ENCODE measurements around the gene SCARF2. TPM values are rescaled to one million over a fixed set of nuclear protein-coding genes. Genes with fewer than 3 reads are reported as not detected.
"Not testable (repeated sequence)": the region's sequence is repeated elsewhere in the genome, so short reads cannot be mapped to it uniquely, and the experiment has no call there.

Gene SCARF2
- total and polyA plus RNA-seq, 2 experiments from 2014 or later, result 1.8 to 16.6 TPM

DNA sequence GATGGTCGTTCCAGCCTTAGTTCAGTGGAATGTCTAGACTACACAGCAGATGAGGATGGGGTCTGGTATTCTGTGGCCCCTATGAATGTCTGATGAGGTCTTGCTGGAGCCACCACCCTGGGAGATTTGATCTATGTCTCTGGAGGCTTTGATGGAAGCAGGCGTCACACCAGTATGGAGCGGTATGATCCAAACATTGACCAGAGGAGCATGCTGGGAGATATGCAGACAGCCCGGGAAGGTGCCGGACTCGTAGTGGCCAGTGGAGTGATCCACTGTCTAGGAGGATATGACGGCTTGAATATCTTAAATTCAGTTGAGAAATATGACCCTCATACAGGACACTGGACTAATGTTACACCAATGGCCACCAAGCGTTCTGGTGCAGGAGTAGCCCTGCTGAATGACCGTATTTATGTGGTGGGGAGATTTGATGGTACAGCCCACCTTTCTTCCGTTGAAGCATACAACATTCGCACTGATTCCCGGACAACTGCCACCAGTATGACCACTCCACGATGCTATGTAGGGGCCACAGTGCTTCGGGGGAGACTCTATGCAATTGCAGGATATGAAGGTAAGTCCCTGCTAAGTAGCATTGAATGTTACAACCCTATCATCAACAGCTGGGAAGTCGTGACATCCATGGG is 13.6 kb upstream of the SCARF2 start:
- DNase-seq (ENCODE audit: low spot score); H3K4me3 Mint-ChIP-seq; H3F3A ChIP-seq (replicated peaks; ENCODE audit: low read depth); H3K9me3 Mint-ChIP-seq; H4K20me1 ChIP-seq (replicated peaks; ENCODE audit: insufficient read depth); H3K4me1 ChIP-seq (ENCODE audit: insufficient read depth); H3K27ac Mint-ChIP-seq; H3K4me2 ChIP-seq; H3K27ac ChIP-seq (ENCODE audit: low read depth); H3K4me3 ChIP-seq; H3K9me2 ChIP-seq (ENCODE audit: insufficient read depth); H3K36me3 Mint-ChIP-seq (ENCODE audit: low read depth); ATAC-seq; H3K27me3 ChIP-seq (ENCODE audit: insufficient read depth); H3K4me1 Mint-ChIP-seq; H3K36me3 ChIP-seq (ENCODE audit: insufficient read depth); H2AFZ ChIP-seq; H3K79me2 ChIP-seq (replicated peaks; ENCODE audit: insufficient read depth): not testable (repeated sequence)
- H3K27me3 Mint-ChIP-seq (ENCODE audit: insufficient read depth, low read depth, poor library complexity), result peaks cover 12% of the 10 kb centered on the region

- Histone ChIP-seq H3K4me3 (no peak overlapping the region), H3K4me2 (no peak overlapping the region), H3K27ac (ENCODE audit: low read depth) (no peak overlapping the region), H4K20me1 (replicated peaks; ENCODE audit: insufficient read depth) (no peaks in the 10 kb centered on the region; the same call in 1 of the 2 replicates), H3K4me1 (ENCODE audit: insufficient read depth) (no peaks in the 10 kb centered on the region), H3K36me3 (ENCODE audit: insufficient read depth) (no peaks in the 10 kb centered on the region), H2AFZ (no peak overlapping the region), H3K27me3 (ENCODE audit: insufficient read depth) (peaks cover 2% of the 10 kb centered on the region; the same call in 1 of the 2 replicates), H3F3A (replicated peaks; ENCODE audit: low read depth) (no peaks in the 10 kb centered on the region), H3K79me2 (replicated peaks; ENCODE audit: insufficient read depth) (no peaks in the 10 kb centered on the region), H3K9me2 (ENCODE audit: insufficient read depth) (no peaks in the 10 kb centered on the region)
- H3K4me3 Mint-ChIP-seq, result no peak overlapping the region
- no peaks in the 10 kb centered on the region for H3K4me1 Mint-ChIP-seq
- H3K27me3 Mint-ChIP-seq (ENCODE audit: insufficient read depth, low read depth, poor library complexity), result peaks cover 11% of the 10 kb centered on the region
- H3K36me3 Mint-ChIP-seq (ENCODE audit: low read depth), result no peaks in the 10 kb centered on the region
- no peak overlapping the region for H3K27ac Mint-ChIP-seq
- no peaks in the 10 kb centered on the region for H3K9me3 Mint-ChIP-seq
- no peak for DNase-seq (ENCODE audit: low spot score)
- no peak for ATAC-seq
- TF ChIP-seq EZH2 (IDR thresholded peaks at IDR 0.05; ENCODE audit: low read depth, unreplicated experiment) (no peak), EZH2phosphoT487 (IDR thresholded peaks at IDR 0.05; ENCODE audit: unreplicated experiment) (no peak), CREB1 (CRISPR knock-in tag; IDR thresholded peaks at IDR 0.05; ENCODE audit: low read depth) (no peak), POLR2AphosphoS5 (IDR thresholded peaks at IDR 0.05; ENCODE audit: low read depth) (no peak), NANOG (IDR thresholded peaks at IDR 0.05; ENCODE audit: borderline replicate concordance) (no peak), JUNB (IDR thresholded peaks at IDR 0.05; ENCODE audit: unreplicated experiment) (no peak), ZNF331 (CRISPR knock-in tag; IDR thresholded peaks at IDR 0.05; ENCODE audit: low read depth) (no peak), STAT1 (IDR thresholded peaks at IDR 0.05; ENCODE audit: unreplicated experiment) (no peak)
- TF ChIP-seq, protein P1, sequence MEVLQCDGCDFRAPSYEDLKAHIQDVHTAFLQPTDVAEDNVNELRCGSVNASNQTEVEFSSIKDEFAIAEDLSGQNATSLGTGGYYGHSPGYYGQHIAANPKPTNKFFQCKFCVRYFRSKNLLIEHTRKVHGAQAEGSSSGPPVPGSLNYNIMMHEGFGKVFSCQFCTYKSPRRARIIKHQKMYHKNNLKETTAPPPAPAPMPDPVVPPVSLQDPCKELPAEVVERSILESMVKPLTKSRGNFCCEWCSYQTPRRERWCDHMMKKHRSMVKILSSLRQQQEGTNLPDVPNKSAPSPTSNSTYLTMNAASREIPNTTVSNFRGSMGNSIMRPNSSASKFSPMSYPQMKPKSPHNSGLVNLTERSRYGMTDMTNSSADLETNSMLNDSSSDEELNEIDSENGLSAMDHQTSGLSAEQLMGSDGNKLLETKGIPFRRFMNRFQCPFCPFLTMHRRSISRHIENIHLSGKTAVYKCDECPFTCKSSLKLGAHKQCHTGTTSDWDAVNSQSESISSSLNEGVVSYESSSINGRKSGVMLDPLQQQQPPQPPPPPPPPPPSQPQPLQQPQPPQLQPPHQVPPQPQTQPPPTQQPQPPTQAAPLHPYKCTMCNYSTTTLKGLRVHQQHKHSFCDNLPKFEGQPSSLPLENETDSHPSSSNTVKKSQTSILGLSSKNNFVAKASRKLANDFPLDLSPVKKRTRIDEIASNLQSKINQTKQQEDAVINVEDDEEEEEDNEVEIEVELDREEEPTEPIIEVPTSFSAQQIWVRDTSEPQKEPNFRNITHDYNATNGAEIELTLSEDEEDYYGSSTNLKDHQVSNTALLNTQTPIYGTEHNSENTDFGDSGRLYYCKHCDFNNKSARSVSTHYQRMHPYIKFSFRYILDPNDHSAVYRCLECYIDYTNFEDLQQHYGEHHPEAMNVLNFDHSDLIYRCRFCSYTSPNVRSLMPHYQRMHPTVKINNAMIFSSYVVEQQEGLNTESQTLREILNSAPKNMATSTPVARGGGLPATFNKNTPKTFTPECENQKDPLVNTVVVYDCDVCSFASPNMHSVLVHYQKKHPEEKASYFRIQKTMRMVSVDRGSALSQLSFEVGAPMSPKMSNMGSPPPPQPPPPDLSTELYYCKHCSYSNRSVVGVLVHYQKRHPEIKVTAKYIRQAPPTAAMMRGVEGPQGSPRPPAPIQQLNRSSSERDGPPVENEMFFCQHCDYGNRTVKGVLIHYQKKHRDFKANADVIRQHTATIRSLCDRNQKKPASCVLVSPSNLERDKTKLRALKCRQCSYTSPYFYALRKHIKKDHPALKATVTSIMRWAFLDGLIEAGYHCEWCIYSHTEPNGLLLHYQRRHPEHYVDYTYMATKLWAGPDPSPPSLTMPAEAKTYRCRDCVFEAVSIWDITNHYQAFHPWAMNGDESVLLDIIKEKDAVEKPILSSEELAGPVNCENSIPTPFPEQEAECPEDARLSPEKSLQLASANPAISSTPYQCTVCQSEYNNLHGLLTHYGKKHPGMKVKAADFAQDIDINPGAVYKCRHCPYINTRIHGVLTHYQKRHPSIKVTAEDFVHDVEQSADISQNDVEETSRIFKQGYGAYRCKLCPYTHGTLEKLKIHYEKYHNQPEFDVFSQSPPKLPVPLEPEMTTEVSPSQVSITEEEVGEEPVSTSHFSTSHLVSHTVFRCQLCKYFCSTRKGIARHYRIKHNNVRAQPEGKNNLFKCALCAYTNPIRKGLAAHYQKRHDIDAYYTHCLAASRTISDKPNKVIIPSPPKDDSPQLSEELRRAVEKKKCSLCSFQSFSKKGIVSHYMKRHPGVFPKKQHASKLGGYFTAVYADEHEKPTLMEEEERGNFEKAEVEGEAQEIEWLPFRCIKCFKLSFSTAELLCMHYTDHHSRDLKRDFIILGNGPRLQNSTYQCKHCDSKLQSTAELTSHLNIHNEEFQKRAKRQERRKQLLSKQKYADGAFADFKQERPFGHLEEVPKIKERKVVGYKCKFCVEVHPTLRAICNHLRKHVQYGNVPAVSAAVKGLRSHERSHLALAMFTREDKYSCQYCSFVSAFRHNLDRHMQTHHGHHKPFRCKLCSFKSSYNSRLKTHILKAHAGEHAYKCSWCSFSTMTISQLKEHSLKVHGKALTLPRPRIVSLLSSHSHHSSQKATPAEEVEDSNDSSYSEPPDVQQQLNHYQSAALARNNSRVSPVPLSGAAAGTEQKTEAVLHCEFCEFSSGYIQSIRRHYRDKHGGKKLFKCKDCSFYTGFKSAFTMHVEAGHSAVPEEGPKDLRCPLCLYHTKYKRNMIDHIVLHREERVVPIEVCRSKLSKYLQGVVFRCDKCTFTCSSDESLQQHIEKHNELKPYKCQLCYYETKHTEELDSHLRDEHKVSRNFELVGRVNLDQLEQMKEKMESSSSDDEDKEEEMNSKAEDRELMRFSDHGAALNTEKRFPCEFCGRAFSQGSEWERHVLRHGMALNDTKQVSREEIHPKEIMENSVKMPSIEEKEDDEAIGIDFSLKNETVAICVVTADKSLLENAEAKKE (CRISPR knock-in tag; IDR thresholded peaks at IDR 0.05), result no peak
- TF ChIP-seq, protein P2, sequence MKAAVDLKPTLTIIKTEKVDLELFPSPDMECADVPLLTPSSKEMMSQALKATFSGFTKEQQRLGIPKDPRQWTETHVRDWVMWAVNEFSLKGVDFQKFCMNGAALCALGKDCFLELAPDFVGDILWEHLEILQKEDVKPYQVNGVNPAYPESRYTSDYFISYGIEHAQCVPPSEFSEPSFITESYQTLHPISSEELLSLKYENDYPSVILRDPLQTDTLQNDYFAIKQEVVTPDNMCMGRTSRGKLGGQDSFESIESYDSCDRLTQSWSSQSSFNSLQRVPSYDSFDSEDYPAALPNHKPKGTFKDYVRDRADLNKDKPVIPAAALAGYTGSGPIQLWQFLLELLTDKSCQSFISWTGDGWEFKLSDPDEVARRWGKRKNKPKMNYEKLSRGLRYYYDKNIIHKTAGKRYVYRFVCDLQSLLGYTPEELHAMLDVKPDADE (IDR thresholded peaks at IDR 0.05), result no peak
- TF ChIP-seq, protein P3, sequence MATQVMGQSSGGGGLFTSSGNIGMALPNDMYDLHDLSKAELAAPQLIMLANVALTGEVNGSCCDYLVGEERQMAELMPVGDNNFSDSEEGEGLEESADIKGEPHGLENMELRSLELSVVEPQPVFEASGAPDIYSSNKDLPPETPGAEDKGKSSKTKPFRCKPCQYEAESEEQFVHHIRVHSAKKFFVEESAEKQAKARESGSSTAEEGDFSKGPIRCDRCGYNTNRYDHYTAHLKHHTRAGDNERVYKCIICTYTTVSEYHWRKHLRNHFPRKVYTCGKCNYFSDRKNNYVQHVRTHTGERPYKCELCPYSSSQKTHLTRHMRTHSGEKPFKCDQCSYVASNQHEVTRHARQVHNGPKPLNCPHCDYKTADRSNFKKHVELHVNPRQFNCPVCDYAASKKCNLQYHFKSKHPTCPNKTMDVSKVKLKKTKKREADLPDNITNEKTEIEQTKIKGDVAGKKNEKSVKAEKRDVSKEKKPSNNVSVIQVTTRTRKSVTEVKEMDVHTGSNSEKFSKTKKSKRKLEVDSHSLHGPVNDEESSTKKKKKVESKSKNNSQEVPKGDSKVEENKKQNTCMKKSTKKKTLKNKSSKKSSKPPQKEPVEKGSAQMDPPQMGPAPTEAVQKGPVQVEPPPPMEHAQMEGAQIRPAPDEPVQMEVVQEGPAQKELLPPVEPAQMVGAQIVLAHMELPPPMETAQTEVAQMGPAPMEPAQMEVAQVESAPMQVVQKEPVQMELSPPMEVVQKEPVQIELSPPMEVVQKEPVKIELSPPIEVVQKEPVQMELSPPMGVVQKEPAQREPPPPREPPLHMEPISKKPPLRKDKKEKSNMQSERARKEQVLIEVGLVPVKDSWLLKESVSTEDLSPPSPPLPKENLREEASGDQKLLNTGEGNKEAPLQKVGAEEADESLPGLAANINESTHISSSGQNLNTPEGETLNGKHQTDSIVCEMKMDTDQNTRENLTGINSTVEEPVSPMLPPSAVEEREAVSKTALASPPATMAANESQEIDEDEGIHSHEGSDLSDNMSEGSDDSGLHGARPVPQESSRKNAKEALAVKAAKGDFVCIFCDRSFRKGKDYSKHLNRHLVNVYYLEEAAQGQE (IDR thresholded peaks at IDR 0.05; ENCODE audit: unreplicated experiment), result no peak
Observed at GRCh38 chr22:20450551-20450906, 12.9 kb upstream of the SCARF2 start.

Data from GM23338 (cell line).